WTC11 (cell line): ENCODE measurements around the gene MARCKSL1.

Experiments
- CTCF ChIP-seq: fragments of 200-600 bp; IDR thresholded peaks from 2 replicates; pipeline ENCODE4 v1.8.0; 2022; ENCODE audit warnings: antibody characterized with exemption
- MAX ChIP-seq: sonication (generic); formaldehyde crosslinking; IDR thresholded peaks from 2 replicates; pipeline ENCODE4 v1.8.0; 2022; ENCODE audit warnings: mild to moderate bottlenecking, missing genetic modification reagents

GRCh38 chr1:32372149-32372756, 36.2 kb upstream of the MARCKSL1 start:
- no peak for TF ChIP-seq MAX (CRISPR knock-in tag)
- no peak for TF ChIP-seq CTCF
